Urothelium cell line (cell line): ENCODE data around the gene FKBP15.
"Not testable (repeated sequence)": the region's sequence is repeated elsewhere in the genome, so short reads cannot be mapped to it uniquely, and the experiment has no call there.

Experiments used
- DNase-seq: peaks from one replicate; pipeline ENCODE4 v3.0.0; 2011; ENCODE audit warnings: low spot score, mixed read lengths
- FAIRE-seq: peaks from 2 replicates; lab custom pipeline; 2011; peaks lifted over from hg19 to GRCh38; lab: Jason Lieb, UNC

Gene FKBP15

GRCh38 chr9:113235701-113236255 is 14.7 kb upstream of the FKBP15 start:
- not testable (repeated sequence) for DNase-seq, FAIRE-seq

- DNase-seq (no peak), FAIRE-seq (no peak)
These were observed 10.6 kb upstream of the FKBP15 start for GRCh38 chr9:113231701-113232100.

DNA sequence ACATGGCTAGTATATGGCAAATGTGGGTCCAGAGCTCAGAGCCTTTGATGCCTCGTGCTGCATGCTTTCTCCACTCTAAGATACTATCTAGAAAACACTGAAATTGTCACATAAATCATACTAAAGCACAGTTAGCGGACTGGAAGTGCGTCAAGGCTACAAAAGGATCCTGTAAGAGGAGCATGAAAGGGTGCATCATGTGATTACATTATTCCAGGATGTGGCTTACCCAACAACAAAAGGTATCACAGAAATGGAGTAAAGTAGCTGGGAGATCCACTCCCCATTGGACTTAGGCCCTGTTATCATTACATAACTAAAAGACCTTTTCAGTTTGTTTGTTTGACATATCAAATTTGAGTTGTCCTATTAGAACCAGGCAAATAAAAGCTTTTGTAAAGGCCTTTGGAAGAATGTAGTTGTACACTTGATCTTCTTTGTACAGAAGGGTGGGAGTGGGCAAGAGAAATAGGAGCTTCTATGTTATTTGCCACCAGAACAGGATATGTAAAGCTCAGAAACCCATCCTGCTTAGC is 7.1 kb upstream of the FKBP15 start:
- DNase-seq (no peak), FAIRE-seq (no peak)

- no peak for FAIRE-seq
- no peak for DNase-seq
These were observed 6.4 kb upstream of the FKBP15 start for GRCh38 chr9:113227436-113227835.

- no peak for DNase-seq
- FAIRE-seq, result no peak
These were observed 2.9 kb upstream of the FKBP15 start for GRCh38 chr9:113223963-113224362.

GRCh38 chr9:113222482-113222841 is 1.4 kb upstream of the FKBP15 start:
- DNase-seq, result peak; percentile 5
- no peak for FAIRE-seq

DNA sequence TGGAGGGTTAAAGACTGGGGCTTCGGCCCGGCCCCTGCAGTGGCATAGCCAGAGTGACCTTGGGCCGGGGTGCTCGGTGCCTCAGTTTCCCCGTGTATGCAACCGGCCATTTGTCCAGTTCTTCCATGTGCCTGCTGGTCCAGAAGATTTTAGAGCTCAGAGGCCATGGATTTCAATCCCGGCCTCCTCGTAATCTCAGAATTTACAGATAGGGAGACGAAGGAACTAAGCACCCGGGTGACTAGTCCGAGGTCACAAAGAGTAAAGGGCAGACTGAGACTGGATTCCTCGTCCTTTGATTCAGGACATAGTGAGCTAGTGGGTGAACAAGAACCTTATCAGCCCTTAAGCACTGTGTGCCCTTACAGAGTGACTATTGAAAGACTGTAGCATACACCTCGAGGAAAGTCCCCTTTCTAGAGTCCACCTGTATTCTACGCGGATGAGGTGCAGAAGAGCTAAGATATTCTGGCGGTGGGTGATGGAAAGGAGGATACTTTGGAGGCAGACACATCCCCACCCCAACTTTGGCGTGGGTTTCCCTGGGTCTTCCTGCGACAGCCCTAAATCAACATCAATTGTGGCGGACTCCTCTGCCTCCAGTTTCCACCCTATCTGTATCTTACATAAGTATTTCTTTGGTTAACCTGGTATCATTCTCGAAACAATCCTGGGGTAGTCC is 864 bp upstream of the FKBP15 start:
- no peak for FAIRE-seq
- peak; percentile 9 for DNase-seq

GRCh38 chr9:113220467-113221002 is 542 bp downstream of the FKBP15 start:
- no peak for DNase-seq
- FAIRE-seq, result no peak

DNA sequence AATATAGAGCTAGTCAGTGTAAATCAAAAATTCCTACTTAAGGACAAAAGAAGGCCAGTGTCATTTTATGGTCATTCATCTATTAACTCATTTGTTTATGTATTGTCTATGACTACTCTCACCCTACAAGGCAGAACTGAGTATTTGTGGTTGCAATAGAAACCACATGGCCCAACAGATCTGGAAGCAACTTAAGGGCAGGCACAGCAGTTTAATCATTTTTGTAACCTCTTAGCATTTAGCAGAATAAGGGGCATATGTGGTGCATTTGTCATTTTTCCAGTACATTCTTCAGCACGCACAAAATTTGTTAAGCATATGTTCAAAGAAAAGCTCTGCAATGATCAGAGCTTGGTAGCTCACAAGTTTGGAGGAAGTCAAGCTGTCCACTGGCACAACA is 1.1 kb downstream of the FKBP15 start:
- no peak for DNase-seq
- FAIRE-seq, result no peak

GRCh38 chr9:113219186-113219936 is 1.7 kb downstream of the FKBP15 start:
- DNase-seq (no peak), FAIRE-seq (no peak)

- DNase-seq (no peak), FAIRE-seq (no peak)
These were observed 4.7 kb downstream of the FKBP15 start for GRCh38 chr9:113216406-113216805.

DNA sequence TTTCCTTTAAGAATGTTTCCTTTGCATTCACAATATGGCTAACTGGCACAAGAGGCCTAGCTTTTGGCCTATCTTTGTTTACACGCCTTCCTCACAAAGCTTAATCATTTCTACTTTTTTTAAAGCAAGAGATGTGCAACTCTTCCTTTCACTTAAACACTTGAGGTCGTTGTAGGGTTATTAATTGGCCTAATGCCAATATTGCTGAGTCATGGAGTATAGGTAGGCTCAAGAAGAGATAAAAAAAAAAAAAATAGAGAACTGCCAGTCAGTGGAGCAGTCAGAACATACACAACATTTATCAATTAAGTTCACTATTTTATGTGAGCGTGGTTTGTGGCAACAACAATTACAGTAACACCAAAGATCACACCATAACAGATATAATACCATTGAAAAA is 5.9 kb downstream of the FKBP15 start:
- no peak for FAIRE-seq
- no peak for DNase-seq

DNA sequence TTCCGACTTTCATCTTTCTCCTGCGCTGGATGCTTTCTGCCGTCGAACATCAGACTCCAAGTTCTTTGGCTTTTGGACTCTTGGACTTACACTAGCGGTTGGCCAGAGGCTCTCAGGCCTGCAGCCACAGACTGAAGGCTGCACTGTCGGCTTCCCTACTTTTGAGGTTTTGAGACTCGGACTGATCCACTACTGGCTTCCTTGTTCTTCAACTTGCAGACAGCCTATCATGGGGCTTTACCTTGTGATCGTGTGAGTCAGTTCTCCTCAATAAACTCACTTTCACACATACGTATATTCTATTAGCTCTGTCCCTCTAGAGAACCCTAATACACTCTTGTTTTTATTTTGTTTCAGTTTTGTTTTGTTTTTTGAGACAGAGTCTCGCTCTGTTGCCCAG is 10.3 kb downstream of the FKBP15 start:
- no peak for FAIRE-seq
- DNase-seq, result no peak

GRCh38 chr9:113205861-113206260 is 15.2 kb downstream of the FKBP15 start:
- FAIRE-seq, result no peak
- DNase-seq, result no peak

GRCh38 chr9:113205432-113205831 is 15.6 kb downstream of the FKBP15 start:
- FAIRE-seq (no peak), DNase-seq (no peak)

DNA sequence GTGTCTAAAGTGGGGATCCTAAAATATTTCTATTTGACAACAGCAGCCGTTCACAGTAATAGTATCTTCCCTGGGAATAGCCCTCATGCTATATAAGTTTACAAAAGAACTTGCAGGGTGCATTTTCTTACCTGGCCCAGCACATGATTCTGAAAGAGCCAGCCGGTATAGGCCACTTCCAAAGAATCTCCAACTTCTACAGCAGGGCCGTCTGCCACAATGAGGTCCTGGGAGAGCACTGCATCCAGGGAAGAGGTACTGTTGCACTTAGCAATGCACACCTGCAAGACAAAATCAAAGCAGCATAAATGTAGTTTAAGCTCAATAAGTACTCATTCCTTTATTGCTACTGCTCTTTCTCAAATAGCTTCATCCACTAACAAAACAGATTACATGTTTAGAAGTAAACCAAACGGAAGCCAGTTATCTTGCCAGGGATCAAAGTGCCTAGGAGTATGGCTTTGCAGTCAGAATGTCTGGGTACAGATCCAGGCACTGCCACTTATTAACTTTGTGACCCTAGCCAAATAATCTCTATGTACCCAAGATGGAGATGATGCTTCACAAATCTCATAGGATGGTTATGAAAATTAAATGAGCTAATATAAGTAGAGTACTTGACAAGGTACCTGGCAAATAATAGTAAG is 21.3 kb downstream of the FKBP15 start:
- FAIRE-seq (no peak), DNase-seq (no peak)

DNA sequence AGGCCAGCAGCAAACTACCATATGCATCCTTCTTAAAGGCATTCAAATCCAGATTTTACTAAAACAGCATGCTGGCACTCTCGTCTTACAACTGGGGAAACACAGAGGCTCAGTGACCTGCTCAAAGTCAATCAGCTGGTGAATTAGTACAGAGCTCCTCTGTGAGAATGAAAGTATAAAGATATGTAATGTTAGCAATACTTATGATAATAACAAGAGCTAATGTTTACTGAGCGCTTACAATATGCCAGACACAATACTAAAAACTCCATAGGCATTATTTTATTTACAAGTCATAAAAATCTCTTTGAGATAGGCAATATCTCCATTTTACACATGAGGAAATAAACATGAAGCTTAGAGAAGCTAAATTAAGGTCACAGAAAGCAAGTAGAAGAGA is 28.6 kb downstream of the FKBP15 start:
- FAIRE-seq (no peak), DNase-seq (no peak)

- DNase-seq (peak; percentile 62), FAIRE-seq (no peak)
These were observed 33.0 kb downstream of the FKBP15 start for GRCh38 chr9:113187929-113188595.

DNA sequence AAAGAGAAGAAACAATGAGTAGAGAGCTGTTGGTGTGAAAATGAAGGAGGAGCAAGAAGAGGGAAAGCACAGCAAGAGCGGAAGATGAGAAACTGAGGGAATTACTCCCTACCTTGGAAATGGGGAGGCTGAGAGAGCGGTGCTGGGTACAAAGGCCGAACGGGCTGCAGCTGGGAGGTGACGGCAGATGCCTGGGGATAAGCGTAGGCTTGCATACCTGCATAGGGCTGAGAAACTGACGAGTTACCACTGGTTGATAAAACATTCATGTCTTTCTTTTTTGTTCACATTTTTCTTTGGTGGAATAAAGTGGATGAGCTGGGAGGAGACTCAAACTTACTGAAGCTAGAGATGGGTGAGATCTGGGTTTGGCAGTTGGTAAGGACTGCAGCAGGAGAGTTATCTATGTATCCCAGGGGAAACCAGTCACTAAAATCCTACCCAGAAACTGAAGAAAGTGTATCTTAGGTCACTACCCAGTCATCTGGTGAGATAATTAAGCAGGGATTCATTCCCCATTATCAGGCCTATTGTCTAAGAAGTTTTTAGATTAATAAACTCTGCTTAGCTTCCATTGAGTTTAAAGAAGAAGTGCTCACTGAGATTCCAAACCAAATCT is 34.8 kb downstream of the FKBP15 start:
- DNase-seq (no peak), FAIRE-seq (no peak)

DNA sequence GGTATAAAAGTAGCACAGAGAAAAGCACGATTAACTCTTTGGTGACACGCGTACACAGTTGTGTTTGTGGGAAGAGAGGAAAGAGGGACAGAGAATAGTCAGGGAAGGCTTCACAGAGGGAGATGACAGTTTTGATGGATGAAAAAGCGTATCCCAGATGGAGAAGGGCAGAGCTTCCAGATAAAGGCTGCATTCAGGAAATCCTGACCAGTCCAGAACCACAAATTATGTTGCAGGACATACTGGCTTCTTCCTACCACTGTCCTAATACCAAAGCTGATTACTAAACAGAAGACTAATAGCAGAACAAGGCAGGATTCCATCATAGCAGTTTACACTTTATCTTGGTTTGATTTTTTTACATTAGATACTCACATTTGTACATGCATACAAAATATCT is 35.8 kb downstream of the FKBP15 start:
- FAIRE-seq (no peak), DNase-seq (no peak)
